22Rv1 (cell line): ENCODE measurements around the gene TENM4.

ENCODE experiments used
- CTCF ChIP-seq: fragments of 450-650 bp; IDR thresholded peaks from 2 replicates; pipeline ENCODE4 v1.5.1; 2017; ENCODE audit warnings: mild to moderate bottlenecking
- ZFX ChIP-seq: fragments of 450-650 bp; IDR thresholded peaks from 2 replicates; pipeline ENCODE4 v1.6.1; 2017; ENCODE audit warnings: antibody characterized with exemption, borderline replicate concordance

- no peak for TF ChIP-seq CTCF
- TF ChIP-seq ZFX: no peak
Observed at GRCh38 chr11:78876676-78877075, 564.2 kb downstream of the TENM4 start.
